CD4-positive, alpha-beta T cell (primary cell): ENCODE measurements around the gene TUBB4B. TPM values are rescaled to one million over a fixed set of nuclear protein-coding genes. Genes with fewer than 3 reads are reported as not detected.

Experiments
- ATAC-seq: fragments of 200-7000 bp; cut with Tn5 transposase; one replicate; pipeline ENCODE4 v1.10.0; 2022; ENCODE audit warnings: mild to moderate bottlenecking; ENCODE audit not compliant: poor library complexity
- CTCF ChIA-PET: fragments of 350-600 bp; sonication (Branson Sonifier 250); formaldehyde crosslinking; loops from one replicate; lab custom pipeline; 2021; ENCODE audit warnings: antibody characterized with exemption, inconsistent platforms; lab: Charles Lee
- POLR2A ChIA-PET: fragments of 350-600 bp; sonication (Branson Sonifier 250); formaldehyde crosslinking; loops from one replicate; lab custom pipeline; 2021; ENCODE audit warnings: antibody characterized with exemption, inconsistent platforms; lab: Charles Lee
- DNase-seq, 14 experiments: peaks; one replicate each; pipeline ENCODE4 v3.0.0-alpha.2; 2013 to 2020; ENCODE audit warnings: mixed read lengths in 2 of 14
- H3K27ac ChIP-seq, 2 donors: one replicate each; pipeline versions ENCODE4 v1.5.1 to v1.7.0; 2013; ENCODE audit warnings: low read length in 2 of 2, low read depth in 1 of 2, mild to moderate bottlenecking in 1 of 2
- H3K27me3 ChIP-seq, 2 experiments: 1 replicate in 1 of 2; 2 replicates in 1 of 2; pipeline versions ENCODE4 v1.6.1 to v1.7.0; 2013; ENCODE audit warnings: low read length in 2 of 2, control low read depth in 1 of 2, mild to moderate bottlenecking in 1 of 2, moderate library complexity in 1 of 2; ENCODE audit not compliant: insufficient read depth in 2 of 2, control insufficient read depth in 1 of 2
- H3K36me3 ChIP-seq: one replicate; pipeline ENCODE4 v1.6.1; 2013; ENCODE audit warnings: low read length, control low read depth; ENCODE audit not compliant: insufficient read depth
- H3K4me1 ChIP-seq: one replicate; pipeline ENCODE4 v1.6.1; 2013; ENCODE audit warnings: low read length, control low read depth; ENCODE audit not compliant: insufficient read depth
- H3K4me3 ChIP-seq: one replicate; pipeline ENCODE4 v1.5.1; 2013; ENCODE audit warnings: mild to moderate bottlenecking, low read length, moderate library complexity
- H3K9me3 ChIP-seq, 2 experiments: 1 replicate in 1 of 2; 2 replicates in 1 of 2; pipeline versions ENCODE4 v1.6.1 to v1.7.0; 2013; ENCODE audit warnings: low read length in 2 of 2, mild to moderate bottlenecking in 2 of 2, control low read depth in 1 of 2, moderate library complexity in 1 of 2; ENCODE audit not compliant: control insufficient read depth in 1 of 2, insufficient read depth in 1 of 2
- H3K27ac Mint-ChIP-seq: one replicate; pipeline ENCODE4 v1.8.0; 2020; ENCODE audit warnings: mixed read lengths
- H3K27me3 Mint-ChIP-seq: one replicate; pipeline ENCODE4 v1.8.0; 2021; ENCODE audit warnings: mixed read lengths
- H3K36me3 Mint-ChIP-seq: one replicate; pipeline ENCODE4 v1.8.0; 2021; ENCODE audit warnings: low read depth, mixed read lengths
- H3K4me1 Mint-ChIP-seq: one replicate; pipeline ENCODE4 v1.8.0; 2021; ENCODE audit warnings: low read depth, mixed read lengths
- H3K4me3 Mint-ChIP-seq: one replicate; pipeline ENCODE4 v1.8.0; 2020; ENCODE audit warnings: mild to moderate bottlenecking, mixed read lengths
- H3K9me3 Mint-ChIP-seq: one replicate; pipeline ENCODE4 v1.8.0; 2020; ENCODE audit warnings: mixed read lengths
- intact Hi-C, 2 experiments: fragments of 100-400 bp; cut with DNase I in 1 of 2; cut with micrococcal nuclease in 1 of 2; formaldehyde crosslinking; loops; one replicate each; pipeline versions ENCODE4 v1.15.1 to v1.9.0; 2023 to 2025; cut with DNase I, micrococcal nuclease
- total RNA-seq, 174 experiments: library from RNA in 2 of 174; stranded (reverse) in 2 of 174; gene quantifications; one replicate each; pipeline ENCODE4 v1.2.3 and lab custom pipeline; 2021 to 2026
- TF ChIP-seq, protein P1 (sequence below): fragments of 200-600 bp; IDR thresholded peaks from one replicate; pipeline ENCODE4 v1.8.0; 2022; ENCODE audit warnings: antibody characterized with exemption, mild to moderate bottlenecking

The TUBB4B gene
- total RNA-seq, 2 experiments from 2014 or later = 93.8 to 98.2 TPM

DNA sequence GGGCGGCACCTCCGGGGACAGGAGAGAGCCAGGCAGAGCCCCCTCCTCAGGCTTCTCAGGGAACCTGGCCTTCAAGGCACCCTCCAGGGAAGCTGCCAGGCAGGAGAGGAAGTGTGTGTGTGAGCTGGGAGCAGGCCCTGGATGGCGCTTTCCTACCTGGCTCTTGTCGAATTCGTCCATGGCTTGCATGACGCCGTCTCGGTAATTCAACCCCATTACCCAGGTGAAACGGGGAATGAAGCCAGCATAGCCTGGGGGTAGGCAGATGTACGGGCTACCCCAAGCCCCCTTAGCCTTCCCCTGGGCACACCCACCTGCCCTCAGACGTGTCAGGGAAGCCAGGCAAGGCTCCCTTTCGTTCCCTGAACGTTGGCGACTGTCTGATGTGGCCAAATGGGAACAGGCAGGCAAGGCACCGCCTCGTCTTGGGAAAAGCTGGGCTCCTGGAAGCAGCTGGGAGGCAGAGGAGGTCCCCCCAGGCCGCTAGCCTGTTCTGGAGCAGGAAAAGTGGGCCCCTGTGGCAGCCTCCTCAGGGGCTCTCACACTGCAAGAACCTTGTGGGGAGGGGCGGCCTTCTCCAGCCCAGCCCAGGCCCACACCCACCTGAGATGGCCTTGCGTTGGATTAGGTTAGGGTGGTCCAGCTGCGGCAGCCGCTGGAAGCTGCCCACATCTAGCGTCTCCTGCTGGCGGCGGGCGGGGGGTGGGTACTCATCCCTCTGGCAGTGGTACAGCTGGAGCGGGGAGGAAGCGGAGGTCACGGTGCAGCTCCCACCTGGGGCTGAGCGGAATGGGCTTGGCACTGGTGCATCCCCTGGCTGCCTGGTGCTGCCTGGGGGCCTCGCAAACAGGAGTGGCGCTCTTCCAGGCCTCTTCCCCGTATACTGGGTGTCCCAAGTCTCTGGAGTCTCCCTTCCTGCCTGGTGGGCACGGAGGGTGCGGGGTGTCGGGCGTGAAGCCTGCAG, 3.7 kb downstream of the TUBB4B start:
- POLR2A ChIA-PET = interaction anchor here (3.3 kb wide), 1 partner anchor 9 kb away, joined by 27 read pairs; the partner anchor contains the start of gene NELFB
- peak overlapping the region; percentile 89 for H3K27ac Mint-ChIP-seq
- H3K36me3 Mint-ChIP-seq = peaks cover 22% of the 10 kb centered on the region
- Histone ChIP-seq H3K4me1 (peaks cover 28% of the 10 kb centered on the region), H3K27me3 (no peaks in the 10 kb centered on the region), H3K4me3 (no peak overlapping the region), H3K36me3 (peaks cover 21% of the 10 kb centered on the region), H3K27ac (no peak overlapping the region), H3K9me3 (no peaks in the 10 kb centered on the region)
- CTCF ChIA-PET = interaction anchor here (1.8 kb wide), 1 partner anchor 8 kb away, joined by 4 read pairs; no protein-coding TSS in a partner anchor
- H3K27me3 Mint-ChIP-seq = no peaks in the 10 kb centered on the region
- intact Hi-C loops = no loop called here
- no peaks in the 10 kb centered on the region for H3K9me3 Mint-ChIP-seq
- peaks cover 12% of the 10 kb centered on the region for H3K4me1 Mint-ChIP-seq
- DNase-seq = peak in 1 of 14 experiments; percentile 5
- H3K4me3 Mint-ChIP-seq = peak overlapping the region; percentile 85
- ATAC-seq = no peak
- TF ChIP-seq, protein P1, sequence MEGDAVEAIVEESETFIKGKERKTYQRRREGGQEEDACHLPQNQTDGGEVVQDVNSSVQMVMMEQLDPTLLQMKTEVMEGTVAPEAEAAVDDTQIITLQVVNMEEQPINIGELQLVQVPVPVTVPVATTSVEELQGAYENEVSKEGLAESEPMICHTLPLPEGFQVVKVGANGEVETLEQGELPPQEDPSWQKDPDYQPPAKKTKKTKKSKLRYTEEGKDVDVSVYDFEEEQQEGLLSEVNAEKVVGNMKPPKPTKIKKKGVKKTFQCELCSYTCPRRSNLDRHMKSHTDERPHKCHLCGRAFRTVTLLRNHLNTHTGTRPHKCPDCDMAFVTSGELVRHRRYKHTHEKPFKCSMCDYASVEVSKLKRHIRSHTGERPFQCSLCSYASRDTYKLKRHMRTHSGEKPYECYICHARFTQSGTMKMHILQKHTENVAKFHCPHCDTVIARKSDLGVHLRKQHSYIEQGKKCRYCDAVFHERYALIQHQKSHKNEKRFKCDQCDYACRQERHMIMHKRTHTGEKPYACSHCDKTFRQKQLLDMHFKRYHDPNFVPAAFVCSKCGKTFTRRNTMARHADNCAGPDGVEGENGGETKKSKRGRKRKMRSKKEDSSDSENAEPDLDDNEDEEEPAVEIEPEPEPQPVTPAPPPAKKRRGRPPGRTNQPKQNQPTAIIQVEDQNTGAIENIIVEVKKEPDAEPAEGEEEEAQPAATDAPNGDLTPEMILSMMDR = no peak

DNA sequence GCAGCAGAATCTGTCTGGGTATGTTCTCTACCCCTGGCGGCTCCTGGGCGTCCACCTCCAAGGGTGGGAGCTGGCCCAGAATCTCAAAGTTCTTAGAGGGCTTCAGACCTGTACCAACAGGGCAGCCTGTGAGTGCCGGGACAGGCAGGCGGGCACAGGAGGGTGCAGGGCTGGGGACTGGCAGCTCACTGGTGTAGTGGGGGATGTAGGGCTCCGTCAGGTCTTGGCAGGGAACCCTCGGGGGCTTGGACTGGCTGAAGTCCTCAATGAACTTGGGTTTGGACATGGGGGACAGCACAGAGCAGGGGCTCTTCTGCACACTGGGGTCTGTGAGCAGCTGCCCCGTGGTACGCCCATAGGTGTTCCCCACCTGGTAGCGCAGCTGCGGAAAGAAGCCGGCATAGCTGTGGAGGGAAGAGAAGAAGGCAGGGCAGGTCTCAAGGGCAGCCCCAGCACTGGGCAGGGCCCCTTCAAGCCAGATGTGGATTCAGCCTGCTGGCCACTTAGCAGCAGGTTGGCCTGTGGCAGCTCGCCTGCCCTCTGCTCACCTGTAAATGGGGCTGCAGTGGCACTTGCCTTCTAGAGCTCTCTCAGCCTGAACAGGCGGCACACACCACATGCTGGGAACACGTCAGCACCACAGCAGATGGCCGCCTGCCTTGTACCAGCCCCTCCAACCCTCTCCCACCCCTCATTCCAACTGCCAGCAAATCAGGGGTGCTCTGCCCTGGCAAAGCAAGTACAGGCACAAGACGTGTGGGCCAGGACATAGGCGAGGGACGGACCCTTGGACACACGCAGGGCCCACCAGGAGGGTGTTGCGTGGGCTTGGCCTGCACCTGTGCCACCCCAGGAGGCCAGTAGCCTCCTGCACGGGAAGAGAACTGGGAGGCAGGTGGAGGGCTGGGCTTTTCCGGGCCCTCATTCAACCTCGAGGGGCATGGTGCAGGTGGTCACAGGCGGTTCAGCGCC, 4.6 kb downstream of the TUBB4B start:
- Mint-ChIP-seq H3K4me3 (peak overlapping the region; percentile 4), H3K27ac (no peak overlapping the region), H3K36me3 (peaks cover 22% of the 10 kb centered on the region), H3K4me1 (peaks cover 12% of the 10 kb centered on the region), H3K9me3 (no peaks in the 10 kb centered on the region), H3K27me3 (no peaks in the 10 kb centered on the region)
- TF ChIP-seq, protein P1 = no peak
- H3K4me3 ChIP-seq = no peak overlapping the region
- no peaks in the 10 kb centered on the region for H3K27me3 ChIP-seq
- H3K36me3 ChIP-seq = peaks cover 21% of the 10 kb centered on the region
- ChIA-PET CTCF (interaction anchor here (1.8 kb wide), 1 partner anchor 9 kb away, joined by 4 read pairs; no protein-coding TSS in a partner anchor), POLR2A (no interaction called here)
- no peak overlapping the region for H3K27ac ChIP-seq
- ATAC-seq (no peak), DNase-seq (peak in 1 of 14 experiments; percentile 6)
- H3K4me1 ChIP-seq = peaks cover 21% of the 10 kb centered on the region
- no peaks in the 10 kb centered on the region for H3K9me3 ChIP-seq
- intact Hi-C loops = no loop called here
